Chondrocyte (in vitro differentiated cells): ENCODE data around the gene ZNF414. TPM values are rescaled to one million over a fixed set of nuclear protein-coding genes. Genes with fewer than 3 reads are reported as not detected.

Experiments
- DNase-seq: peaks from one replicate; pipeline ENCODE4 v3.0.0; 2021; ENCODE audit warnings: mixed read lengths, low spot score
- H3K27ac Mint-ChIP-seq: one replicate; pipeline ENCODE4 v1.8.0; 2021; ENCODE audit warnings: mild to moderate bottlenecking, moderate library complexity, mixed read lengths; ENCODE audit not compliant: unreplicated experiment
- H3K27me3 Mint-ChIP-seq: 2 replicates; pipeline ENCODE4 v1.8.0; 2021; ENCODE audit warnings: low read depth, mixed read lengths
- H3K36me3 Mint-ChIP-seq: 2 replicates; pipeline ENCODE4 v1.8.0; 2021; ENCODE audit warnings: low read depth, mixed read lengths
- H3K4me1 Mint-ChIP-seq: 2 replicates; pipeline ENCODE4 v1.8.0; 2021; ENCODE audit warnings: low read depth, mild to moderate bottlenecking, mixed read lengths
- H3K4me3 Mint-ChIP-seq: one replicate; pipeline ENCODE4 v1.8.0; 2021; ENCODE audit warnings: mild to moderate bottlenecking, moderate library complexity, mixed read lengths; ENCODE audit not compliant: unreplicated experiment
- H3K9me3 Mint-ChIP-seq: 2 replicates; pipeline ENCODE4 v1.8.0; 2021; ENCODE audit warnings: low read depth, mixed read lengths
- total RNA-seq: library from RNA; stranded (reverse); gene quantifications from 3 replicates; pipeline ENCODE4 v1.2.1, GENCODE V29; 2021
- TF ChIP-seq, protein P1 (sequence below): fragments of 200-600 bp; sonication (generic); IDR thresholded peaks from 2 replicates; pipeline ENCODE4 v1.5.0; 2021; ENCODE audit warnings: antibody characterized with exemption, mild to moderate bottlenecking, moderate library complexity

Gene ZNF414
- total RNA-seq, 1 donor from 2014 or later, result 26.8 TPM

DNA sequence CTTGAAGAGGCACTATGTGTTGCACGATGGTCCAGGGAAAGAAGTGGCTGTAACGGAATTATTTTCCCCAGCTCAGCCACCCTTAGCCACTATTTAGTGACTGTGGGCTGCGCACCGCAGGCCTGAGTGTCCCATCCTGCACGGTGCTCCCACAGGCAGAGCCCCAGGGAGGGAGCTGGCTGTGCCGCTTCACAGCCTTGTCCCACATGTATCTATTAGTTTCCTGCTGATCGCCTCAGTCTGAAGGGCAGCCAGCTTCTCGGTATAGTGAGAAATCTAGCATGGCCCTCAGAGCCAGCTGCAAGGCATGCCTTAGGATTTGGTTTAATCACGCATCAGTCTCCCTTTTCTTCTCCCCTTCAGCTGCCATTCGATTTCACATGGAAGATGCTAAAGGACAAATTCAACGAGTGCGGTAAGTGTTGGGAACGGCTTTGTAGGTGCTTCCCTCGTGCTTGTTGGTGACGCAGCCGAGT is 27.3 kb downstream of the ZNF414 start:
- TF ChIP-seq, protein P1, sequence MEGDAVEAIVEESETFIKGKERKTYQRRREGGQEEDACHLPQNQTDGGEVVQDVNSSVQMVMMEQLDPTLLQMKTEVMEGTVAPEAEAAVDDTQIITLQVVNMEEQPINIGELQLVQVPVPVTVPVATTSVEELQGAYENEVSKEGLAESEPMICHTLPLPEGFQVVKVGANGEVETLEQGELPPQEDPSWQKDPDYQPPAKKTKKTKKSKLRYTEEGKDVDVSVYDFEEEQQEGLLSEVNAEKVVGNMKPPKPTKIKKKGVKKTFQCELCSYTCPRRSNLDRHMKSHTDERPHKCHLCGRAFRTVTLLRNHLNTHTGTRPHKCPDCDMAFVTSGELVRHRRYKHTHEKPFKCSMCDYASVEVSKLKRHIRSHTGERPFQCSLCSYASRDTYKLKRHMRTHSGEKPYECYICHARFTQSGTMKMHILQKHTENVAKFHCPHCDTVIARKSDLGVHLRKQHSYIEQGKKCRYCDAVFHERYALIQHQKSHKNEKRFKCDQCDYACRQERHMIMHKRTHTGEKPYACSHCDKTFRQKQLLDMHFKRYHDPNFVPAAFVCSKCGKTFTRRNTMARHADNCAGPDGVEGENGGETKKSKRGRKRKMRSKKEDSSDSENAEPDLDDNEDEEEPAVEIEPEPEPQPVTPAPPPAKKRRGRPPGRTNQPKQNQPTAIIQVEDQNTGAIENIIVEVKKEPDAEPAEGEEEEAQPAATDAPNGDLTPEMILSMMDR, result no peak
- Mint-ChIP-seq H3K27ac (no peak overlapping the region), H3K4me1 (peaks cover 3% of the 10 kb centered on the region), H3K27me3 (no peaks in the 10 kb centered on the region), H3K9me3 (no peaks in the 10 kb centered on the region), H3K36me3 (peaks cover 35% of the 10 kb centered on the region), H3K4me3 (no peak overlapping the region)
- DNase-seq, result peak; percentile 44

DNA sequence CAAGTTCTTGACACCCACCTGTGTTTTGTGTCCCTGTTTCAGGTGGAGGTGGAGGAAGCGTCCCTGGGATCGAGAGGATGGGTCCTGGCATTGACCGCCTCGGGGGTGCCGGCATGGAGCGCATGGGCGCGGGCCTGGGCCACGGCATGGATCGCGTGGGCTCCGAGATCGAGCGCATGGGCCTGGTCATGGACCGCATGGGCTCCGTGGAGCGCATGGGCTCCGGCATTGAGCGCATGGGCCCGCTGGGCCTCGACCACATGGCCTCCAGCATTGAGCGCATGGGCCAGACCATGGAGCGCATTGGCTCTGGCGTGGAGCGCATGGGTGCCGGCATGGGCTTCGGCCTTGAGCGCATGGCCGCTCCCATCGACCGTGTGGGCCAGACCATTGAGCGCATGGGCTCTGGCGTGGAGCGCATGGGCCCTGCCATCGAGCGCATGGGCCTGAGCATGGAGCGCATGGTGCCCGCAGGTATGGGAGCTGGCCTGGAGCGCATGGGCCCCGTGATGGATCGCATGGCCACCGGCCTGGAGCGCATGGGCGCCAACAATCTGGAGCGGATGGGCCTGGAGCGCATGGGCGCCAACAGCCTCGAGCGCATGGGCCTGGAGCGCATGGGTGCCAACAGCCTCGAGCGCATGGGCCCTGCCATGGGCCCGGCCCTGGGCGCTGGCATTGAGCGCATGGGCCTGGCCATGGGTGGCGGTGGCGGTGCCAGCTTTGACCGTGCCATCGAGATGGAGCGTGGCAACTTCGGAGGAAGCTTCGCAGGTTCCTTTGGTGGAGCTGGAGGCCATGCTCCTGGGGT is 28.2 kb downstream of the ZNF414 start:
- H3K4me1 Mint-ChIP-seq, result peaks cover 8% of the 10 kb centered on the region
- no peak overlapping the region for H3K4me3 Mint-ChIP-seq
- peaks cover 35% of the 10 kb centered on the region for H3K36me3 Mint-ChIP-seq
- no peaks in the 10 kb centered on the region for H3K9me3 Mint-ChIP-seq
- no peak overlapping the region for H3K27ac Mint-ChIP-seq
- TF ChIP-seq, protein P1, result no peak
- H3K27me3 Mint-ChIP-seq, result no peaks in the 10 kb centered on the region
- DNase-seq, result peak; percentile 83

DNA sequence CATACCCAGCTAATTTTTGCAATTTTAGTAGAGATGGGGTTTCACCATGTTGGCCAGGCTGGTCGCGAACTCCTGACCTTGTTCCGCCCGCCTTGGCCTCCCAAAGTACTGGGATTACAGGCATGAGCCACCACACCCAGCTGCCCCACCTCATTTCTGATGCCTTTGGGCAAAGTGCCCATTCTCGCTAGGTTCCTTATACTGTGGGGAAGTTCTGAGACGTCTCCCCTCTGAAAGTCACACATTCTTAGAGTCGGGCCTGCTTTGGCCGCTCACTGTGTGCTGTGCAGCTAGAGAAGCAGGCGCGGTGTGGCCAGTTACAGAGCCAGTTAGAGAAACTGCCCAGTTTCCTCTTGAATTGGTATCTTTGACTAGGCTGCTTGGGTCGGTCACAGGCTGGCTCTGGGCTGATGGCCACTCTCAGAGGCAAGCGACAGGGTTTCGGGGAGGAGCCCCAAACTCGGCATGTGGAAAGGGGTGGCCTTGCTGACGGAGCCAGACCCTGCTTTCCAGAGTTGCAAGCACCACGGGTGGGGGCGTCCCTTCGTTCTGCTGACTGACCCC is 29.6 kb downstream of the ZNF414 start:
- H3K4me3 Mint-ChIP-seq, result no peak overlapping the region
- H3K9me3 Mint-ChIP-seq, result no peaks in the 10 kb centered on the region
- peaks cover 8% of the 10 kb centered on the region for H3K4me1 Mint-ChIP-seq
- TF ChIP-seq, protein P1, result no peak
- peaks cover 34% of the 10 kb centered on the region for H3K36me3 Mint-ChIP-seq
- no peak overlapping the region for H3K27ac Mint-ChIP-seq
- H3K27me3 Mint-ChIP-seq, result no peaks in the 10 kb centered on the region
- DNase-seq, result peak; percentile 67

DNA sequence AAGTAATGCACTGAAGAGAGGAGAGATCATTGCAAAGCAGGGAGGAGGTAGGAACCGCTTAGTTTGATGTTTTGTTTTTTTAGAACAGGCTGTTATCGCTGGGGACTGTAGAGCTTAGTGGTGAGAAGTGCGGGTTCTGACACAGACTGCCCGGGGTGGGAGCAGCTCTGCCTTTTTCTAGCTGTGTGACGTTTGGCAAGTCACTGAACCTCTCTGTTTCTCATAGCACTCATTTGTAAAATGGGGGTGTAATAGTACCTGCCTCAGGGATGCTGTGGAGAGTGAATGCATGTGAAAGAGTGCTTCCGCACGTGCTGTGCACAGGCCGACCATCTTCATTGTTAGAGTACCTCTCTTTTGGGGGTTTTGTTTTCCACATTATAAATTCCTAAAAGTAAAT is 30.8 kb downstream of the ZNF414 start:
- H3K27ac Mint-ChIP-seq, result no peak overlapping the region
- peaks cover 15% of the 10 kb centered on the region for H3K4me1 Mint-ChIP-seq
- no peaks in the 10 kb centered on the region for H3K27me3 Mint-ChIP-seq
- DNase-seq, result peak; percentile 4
- H3K9me3 Mint-ChIP-seq, result no peaks in the 10 kb centered on the region
- no peak overlapping the region for H3K4me3 Mint-ChIP-seq
- H3K36me3 Mint-ChIP-seq, result peaks cover 29% of the 10 kb centered on the region
- TF ChIP-seq, protein P1, result no peak

DNA sequence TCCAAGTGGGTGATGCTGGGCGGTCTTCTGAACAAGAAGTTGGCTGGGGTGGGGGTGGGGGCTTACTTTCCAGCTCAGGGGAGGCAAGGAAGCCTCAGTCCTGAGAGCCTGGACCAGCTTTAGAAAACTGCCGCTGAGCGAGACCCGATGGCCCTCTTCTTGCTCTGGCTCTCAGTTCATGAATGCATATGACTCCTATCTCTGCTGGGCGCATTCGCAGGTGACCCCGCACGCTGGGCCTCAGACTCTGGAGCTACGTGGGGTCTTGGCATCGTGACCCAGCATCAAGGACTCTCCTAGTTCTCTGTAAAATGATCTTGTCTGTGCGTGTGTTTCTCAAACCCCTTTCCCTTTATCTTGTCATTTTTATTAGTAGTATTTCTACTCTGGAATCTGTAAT is 31.3 kb downstream of the ZNF414 start:
- no peaks in the 10 kb centered on the region for H3K9me3 Mint-ChIP-seq
- no peak overlapping the region for H3K27ac Mint-ChIP-seq
- peak; percentile 59 for DNase-seq
- H3K27me3 Mint-ChIP-seq, result no peaks in the 10 kb centered on the region
- TF ChIP-seq, protein P1, result no peak
- H3K4me1 Mint-ChIP-seq, result peaks cover 19% of the 10 kb centered on the region
- H3K4me3 Mint-ChIP-seq, result no peak overlapping the region
- peaks cover 28% of the 10 kb centered on the region for H3K36me3 Mint-ChIP-seq
